ENCODE data around the gene MCIDAS. TPM values are rescaled to one million over a fixed set of nuclear protein-coding genes. Genes with fewer than 3 reads are reported as not detected.

Gene MCIDAS
- total RNA-seq = 1 to 10 TPM in 1 of 6 donors, under 1 TPM in 3, not detected in 2; 0.22 to 2.2 (median 0.45) TPM

- no peak within 1 kb of the TSS for H3K27ac ChIP-seq
- H3K36me3 ChIP-seq = no peaks in the 10 kb centered on the region
- peaks cover 34 to 38% (median 36%) of the 10 kb centered on the region in 4 donors for H3K4me1 ChIP-seq
- 2 to 3% methylated on average over 20 to 73 of the region's 80 CpGs for WGBS, 2 donors
- no peaks in the 10 kb centered on the region for H3K9me3 ChIP-seq
- DNase-seq = peak in 1 of 2 donors; percentile 89
- H3K4me3 ChIP-seq = peak within 1 kb of the TSS in 3 of 4 donors; percentile 31 to 44 (median 39)
- no peak for TF ChIP-seq POLR2AphosphoS5 (IDR thresholded peaks at IDR 0.05)
- TF ChIP-seq CTCF (IDR thresholded peaks at IDR 0.05) = peak in 1 of 6 experiments; percentile 15
- H3K27me3 ChIP-seq = peaks cover 0 to 92% (median 60%) of the 10 kb centered on the region in 4 donors
- peak in 1 of 2 donors; percentile 37 for ATAC-seq (ENCODE audit: low FRiP score in 2 of 2)
Measured at GRCh38 chr5:55226934-55227663, at the start of gene MCIDAS. Gene MCIDAS, minus strand, starts transcription at chr5:55227315. Its CDS starts 177 bp downstream, at chr5:55227138.

GRCh38 chr5:55276771-55277170 lies 49.7 kb upstream of the MCIDAS start:
- no peaks in the 10 kb centered on the region for H3K4me1 ChIP-seq
- 85 to 92% methylated on average over 1 of the region's 1 CpG for WGBS, 2 donors
- H3K27me3 ChIP-seq = no peaks in the 10 kb centered on the region
- no peak overlapping the region for H3K4me3 ChIP-seq
- H3K27ac ChIP-seq = no peak overlapping the region
- DNase-seq (no peak), ATAC-seq (ENCODE audit: low FRiP score in 2 of 2) (no peak)
- TF ChIP-seq EP300 (IDR thresholded peaks at IDR 0.05) (no peak), POLR2A (IDR thresholded peaks at IDR 0.05) (no peak), CTCF (IDR thresholded peaks at IDR 0.05) (no peak), POLR2AphosphoS5 (IDR thresholded peaks at IDR 0.05) (no peak)
- H3K9me3 ChIP-seq = no peaks in the 10 kb centered on the region
- peaks cover 40 to 99% (median 62%) of the 10 kb centered on the region in 4 donors for H3K36me3 ChIP-seq

GRCh38 chr5:55258339-55258738 lies 31.2 kb upstream of the MCIDAS start:
- no peaks in the 10 kb centered on the region for H3K4me1 ChIP-seq
- TF ChIP-seq CTCF (IDR thresholded peaks at IDR 0.05) (no peak), POLR2A (IDR thresholded peaks at IDR 0.05) (no peak), EP300 (IDR thresholded peaks at IDR 0.05) (no peak), POLR2AphosphoS5 (IDR thresholded peaks at IDR 0.05) (no peak)
- peaks cover 18 to 85% (median 51%) of the 10 kb centered on the region in 4 donors for H3K36me3 ChIP-seq
- no peak for DNase-seq
- ATAC-seq (ENCODE audit: low FRiP score in 2 of 2) = no peak
- no peak overlapping the region for H3K4me3 ChIP-seq
- no peak overlapping the region for H3K27ac ChIP-seq
- WGBS, 2 donors = 94 to 100% methylated on average over 3 of the region's 3 CpGs
- no peaks in the 10 kb centered on the region for H3K27me3 ChIP-seq
- H3K9me3 ChIP-seq = no peaks in the 10 kb centered on the region

- Histone ChIP-seq H3K27me3 (no peaks in the 10 kb centered on the region), H3K9me3 (no peaks in the 10 kb centered on the region), H3K27ac (no peak overlapping the region), H3K4me1 (no peaks in the 10 kb centered on the region), H3K4me3 (no peak overlapping the region), H3K36me3 (peaks cover 9 to 55% (median 37%) of the 10 kb centered on the region in 4 donors)
- DNase-seq (no peak), ATAC-seq (ENCODE audit: low FRiP score in 2 of 2) (no peak)
- 88 to 98% methylated on average over 4 of the region's 4 CpGs for WGBS, 2 donors
- TF ChIP-seq EP300 (IDR thresholded peaks at IDR 0.05) = no peak
- no peak for TF ChIP-seq POLR2A (IDR thresholded peaks at IDR 0.05)
- no peak for TF ChIP-seq POLR2AphosphoS5 (IDR thresholded peaks at IDR 0.05)
- no peak for TF ChIP-seq CTCF (IDR thresholded peaks at IDR 0.05)
Measured at GRCh38 chr5:55254802-55255201, 27.7 kb upstream of the MCIDAS start.

GRCh38 chr5:55250064-55250463 lies 22.9 kb upstream of the MCIDAS start:
- 55 to 61% methylated on average over 1 of the region's 1 CpG for WGBS, 2 donors
- TF ChIP-seq EP300 (IDR thresholded peaks at IDR 0.05) (no peak), POLR2AphosphoS5 (IDR thresholded peaks at IDR 0.05) (no peak), CTCF (IDR thresholded peaks at IDR 0.05) (no peak), POLR2A (IDR thresholded peaks at IDR 0.05) (no peak)
- Histone ChIP-seq H3K27ac (no peak overlapping the region), H3K36me3 (peaks cover 0 to 9% (median 4%) of the 10 kb centered on the region in 4 donors), H3K27me3 (no peaks in the 10 kb centered on the region), H3K4me3 (no peak overlapping the region), H3K4me1 (no peaks in the 10 kb centered on the region), H3K9me3 (peaks cover 8 to 13% (median 10%) of the 10 kb centered on the region in 4 donors)
- DNase-seq = no peak
- no peak for ATAC-seq (ENCODE audit: low FRiP score in 2 of 2)

Measured in upper lobe of left lung (tissue), 6 donors.